IMR-90 (cell line): ENCODE data around the gene SLC25A21. TPM values are rescaled to one million over a fixed set of nuclear protein-coding genes. Genes with fewer than 3 reads are reported as not detected.

ENCODE experiments used
- ATAC-seq: fragments of 200-7000 bp; cut with Tn5 transposase; 2 replicates; pipeline ENCODE4 v1.9.1; 2020; ENCODE audit warnings: low read depth, mild to moderate bottlenecking, moderate library complexity
- BruUV-seq: library from RNA; stranded (reverse); fragments of 400-500 nt; replicated peaks from 2 replicates; lab custom pipeline; 2021; lab: Mats Ljungman, UMichigan
- CTCF ChIA-PET: fragments of 300-600 bp; formaldehyde crosslinking; extraction: SDS; loops from one replicate; lab custom pipeline; 2021; ENCODE audit warnings: antibody characterized with exemption; lab: Yijun Ruan, JAX
- POLR2A ChIA-PET: fragments of 300-600 bp; sonication (Branson Sonifier 250); formaldehyde crosslinking; loops from one replicate; lab custom pipeline; 2022; ENCODE audit warnings: antibody characterized with exemption; ENCODE audit not compliant: unreplicated experiment; lab: Charles Lee
- DNase-seq: peaks from one replicate; pipeline ENCODE4 v3.0.0; 2013
- H2AFZ ChIP-seq: replicated peaks from 2 replicates; pipeline ENCODE3; 2013; ENCODE audit warnings: low read length, mild to moderate bottlenecking; ENCODE audit not compliant: poor library complexity
- H2AK5ac ChIP-seq: 2 replicates; pipeline ENCODE4 v1.6.1; 2013; ENCODE audit warnings: low read depth, low read length, inconsistent platforms
- H2AK9ac ChIP-seq: replicated peaks from 2 replicates; pipeline ENCODE3; 2013; ENCODE audit warnings: mild to moderate bottlenecking, low read depth, low read length, moderate library complexity; ENCODE audit not compliant: poor library complexity
- H2BK120ac ChIP-seq: 2 replicates; pipeline ENCODE4 v1.6.1; 2013; ENCODE audit warnings: low read depth, low read length, inconsistent platforms
- H2BK15ac ChIP-seq: 3 replicates; pipeline ENCODE4 v1.6.1; 2013; ENCODE audit warnings: low read depth, low read length, inconsistent platforms
- H2BK20ac ChIP-seq: 2 replicates; pipeline ENCODE4 v1.6.1; 2013; ENCODE audit warnings: low read depth, mild to moderate bottlenecking, inconsistent platforms, low read length, moderate library complexity
- H2BK5ac ChIP-seq: 2 replicates; pipeline ENCODE4 v1.6.1; 2013; ENCODE audit warnings: mild to moderate bottlenecking, low read depth, low read length, inconsistent platforms; ENCODE audit not compliant: poor library complexity, severe bottlenecking
- H3K14ac ChIP-seq: replicated peaks from 2 replicates; pipeline ENCODE4 v1.6.1; 2013; ENCODE audit warnings: low read depth, low read length, inconsistent platforms
- H3K18ac ChIP-seq: 2 replicates; pipeline ENCODE4 v1.6.1; 2013; ENCODE audit warnings: low read depth, low read length, control low read depth
- H3K23ac ChIP-seq: 2 replicates; pipeline ENCODE4 v1.6.1; 2013; ENCODE audit warnings: low read depth, low read length, inconsistent platforms
- H3K27ac ChIP-seq: 2 replicates; pipeline ENCODE4 v1.5.1; 2013; ENCODE audit warnings: mild to moderate bottlenecking, control low read depth, low read length; ENCODE audit not compliant: insufficient read depth
- H3K27me3 ChIP-seq: 2 replicates; pipeline ENCODE4 v1.6.1; 2013; ENCODE audit warnings: low read length; ENCODE audit not compliant: control insufficient read depth, insufficient read depth
- H3K36me3 ChIP-seq: 2 replicates; pipeline ENCODE4 v1.6.1; 2013; ENCODE audit warnings: low read length, mixed read lengths; ENCODE audit not compliant: control insufficient read depth, insufficient read depth
- H3K4ac ChIP-seq: 2 replicates; pipeline ENCODE4 v1.6.1; 2013; ENCODE audit warnings: low read depth, low read length, inconsistent platforms
- H3K4me1 ChIP-seq: 2 replicates; pipeline ENCODE4 v1.6.1; 2013; ENCODE audit warnings: low read length, mixed read lengths; ENCODE audit not compliant: control insufficient read depth, insufficient read depth
- H3K4me2 ChIP-seq: 2 replicates; pipeline ENCODE4 v1.6.1; 2013; ENCODE audit warnings: low read depth, mild to moderate bottlenecking, control low read depth, low read length, moderate library complexity
- H3K4me3 ChIP-seq: 2 replicates; pipeline ENCODE4 v1.5.1; 2013; ENCODE audit warnings: low read depth, mild to moderate bottlenecking, control low read depth, low read length, moderate library complexity; ENCODE audit not compliant: insufficient read depth
- H3K56ac ChIP-seq: 2 replicates; pipeline ENCODE4 v1.6.1; 2013; ENCODE audit warnings: low read length, inconsistent platforms; ENCODE audit not compliant: insufficient read depth; ENCODE audit errors: extremely low read depth
- H3K79me1 ChIP-seq, 2 experiments: 2 replicates each; pipeline ENCODE4 v1.6.1; 2013; ENCODE audit warnings: low read length in 2 of 2, inconsistent platforms in 1 of 2, low read depth in 1 of 2
- H3K9ac ChIP-seq: 2 replicates; pipeline ENCODE4 v1.6.1; 2013; ENCODE audit warnings: low read depth, low read length, control low read depth
- H3K9me1 ChIP-seq: 2 replicates; pipeline ENCODE4 v1.6.1; 2013; ENCODE audit warnings: low read length, inconsistent platforms; ENCODE audit not compliant: insufficient read depth
- H3K9me3 ChIP-seq: 2 replicates; pipeline ENCODE4 v1.6.1; 2013; ENCODE audit warnings: low read length; ENCODE audit not compliant: control insufficient read depth, insufficient read depth
- H4K20me1 ChIP-seq: 2 replicates; pipeline ENCODE4 v1.6.1; 2013; ENCODE audit warnings: low read length, inconsistent platforms; ENCODE audit not compliant: insufficient read depth
- H4K5ac ChIP-seq: 2 replicates; pipeline ENCODE4 v1.6.1; 2013; ENCODE audit warnings: mild to moderate bottlenecking, low read depth, low read length, control low read depth
- H4K8ac ChIP-seq, 2 experiments: 2 replicates each; pipeline ENCODE4 v1.6.1; 2013; ENCODE audit warnings: low read depth in 2 of 2, low read length in 2 of 2, control low read depth in 1 of 2, inconsistent platforms in 1 of 2
- H4K91ac ChIP-seq: 2 replicates; pipeline ENCODE4 v1.6.1; 2013; ENCODE audit warnings: low read depth, low read length, inconsistent platforms; ENCODE audit not compliant: insufficient read depth
- BHLHE40 ChIP-seq: fragments of 150-350 bp; IDR thresholded peaks from 2 replicates; pipeline ENCODE4 v1.6.1; 2016; ENCODE audit warnings: mild to moderate bottlenecking, low read depth, low read length
- FOS ChIP-seq: fragments of 150-350 bp; IDR thresholded peaks from 2 replicates; pipeline ENCODE4 v1.6.1; 2016; ENCODE audit warnings: low read depth, low read length
- MXI1 ChIP-seq: IDR thresholded peaks from 2 replicates; pipeline ENCODE4 v1.6.1; 2012; ENCODE audit warnings: low read depth, mild to moderate bottlenecking, low read length, moderate library complexity, borderline replicate concordance
- POLR2A ChIP-seq: IDR thresholded peaks from 2 replicates; pipeline ENCODE4 v1.6.1; 2012; ENCODE audit warnings: mild to moderate bottlenecking, low read depth, low read length
- USF2 ChIP-seq: fragments of 150-350 bp; IDR thresholded peaks from 2 replicates; pipeline ENCODE4 v1.6.1; 2017; ENCODE audit warnings: mild to moderate bottlenecking, antibody characterized with exemption, low read length, low read depth
- WGBS, 2 experiments: methylation state at CpG; one replicate each; pipeline versions ENCODE4 v1.1.5 to v1.1.7; 2013; ENCODE audit warnings: missing lambda C conversion rate in 2 of 2; ENCODE audit not compliant: insufficient read length in 1 of 2; ENCODE audit errors: extremely low coverage in 2 of 2; 5-methylcytosine and 5-hydroxymethylcytosine counted together
- dilution Hi-C: fragments of 300-500 bp; cut with HindIII; formaldehyde crosslinking; loops from one replicate; pipeline ENCODE4 v1.14.3; 2018; ENCODE audit warnings: low sequenced_read_pairs; ENCODE audit not compliant: unreplicated experiment
- in situ Hi-C: fragments of 300-500 bp; cut with MboI; formaldehyde crosslinking; loops from 3 replicates; pipeline ENCODE4 v1.14.3; 2019; ENCODE audit warnings: low sequenced_read_pairs, inconsistent platforms, mixed read lengths
- intact Hi-C: fragments of 100-400 bp; cut with micrococcal nuclease; formaldehyde crosslinking; loops from 2 replicates; pipeline ENCODE4 v1.10.0; 2022
- polyA plus RNA-seq, 3 experiments: library from polyadenylated mRNA; depleted of rRNA; stranded (reverse); fragments of >200 nt; gene quantifications; 2 replicates each; pipeline ENCODE4 v1.2.3, GENCODE V29; 2012; ENCODE audit warnings: low replicate concordance in 1 of 3
- total RNA-seq: library from RNA; depleted of rRNA; stranded (reverse); fragments of >200 nt; gene quantifications from 2 replicates; pipeline ENCODE4 v1.2.3, GENCODE V29; 2012

The SLC25A21 gene
- total and polyA plus RNA-seq, 2 of the 4 experiments (the other 2 are of a cell fraction) = 0.62 to 0.90 TPM

- TF ChIP-seq BHLHE40 = no peak
- no peak for TF ChIP-seq FOS
- TF ChIP-seq USF2 = no peak
- TF ChIP-seq MXI1 = no peak
- TF ChIP-seq POLR2A = no peak
- no peak overlapping the region for H2AK9ac ChIP-seq
- ATAC-seq = no peak
Observed at GRCh38 chr14:37051153-37051552, 121.3 kb downstream of the SLC25A21 start.

More at GRCh38 chr14:37051153-37051552, 121.3 kb downstream of the SLC25A21 start:
- no peak overlapping the region for H2BK120ac ChIP-seq
- H3K79me1 ChIP-seq = no peaks in the 10 kb centered on the region
- H2BK5ac ChIP-seq = no peak overlapping the region
- no peak overlapping the region for H2BK20ac ChIP-seq
- H4K8ac ChIP-seq = no peak overlapping the region
- intact Hi-C loops = no loop called here
- no peak overlapping the region for H4K5ac ChIP-seq
- H3K4me3 ChIP-seq = no peak overlapping the region
- H3K14ac ChIP-seq = no peak overlapping the region
- no peak overlapping the region for H3K27ac ChIP-seq
- no peak overlapping the region for H2AK5ac ChIP-seq
- no peak overlapping the region for H2BK15ac ChIP-seq
- H4K20me1 ChIP-seq = no peaks in the 10 kb centered on the region
- ChIA-PET CTCF (no interaction called here), POLR2A (no interaction called here)
- no peak overlapping the region for H3K4me2 ChIP-seq
- dilution Hi-C loops = no loop called here
- in situ Hi-C loops = no loop called here
- H3K27me3 ChIP-seq = no peaks in the 10 kb centered on the region
- no peak overlapping the region for H3K18ac ChIP-seq
- H3K4me1 ChIP-seq = no peaks in the 10 kb centered on the region; the same call in 1 of the 2 replicates
- no peak overlapping the region for H3K56ac ChIP-seq
- H3K4ac ChIP-seq = no peak overlapping the region
- no peak for DNase-seq
- no peaks in the 10 kb centered on the region for H3K9me1 ChIP-seq
- no peak overlapping the region for H3K9ac ChIP-seq
- H2AFZ ChIP-seq = no peak overlapping the region
- no peaks in the 10 kb centered on the region for H3K9me3 ChIP-seq
- no TSS peak for BruUV-seq
- no CpG with 5 or more reads among the region's 2 CpGs for WGBS, 2 experiments
- H3K23ac ChIP-seq = no peak overlapping the region
- no peaks in the 10 kb centered on the region for H3K36me3 ChIP-seq
- H4K91ac ChIP-seq = no peak overlapping the region
